Right forelimb (tissue), 1 donor: ENCODE results near the gene ABCG5.
A peak's percentile ranks its signal among the peaks of the same experiment; 100 is the strongest.

Source experiments
- DNase-seq: peaks from one replicate; pipeline ENCODE4 v3.0.0-alpha.2; 2018

The ABCG5 gene

DNA sequence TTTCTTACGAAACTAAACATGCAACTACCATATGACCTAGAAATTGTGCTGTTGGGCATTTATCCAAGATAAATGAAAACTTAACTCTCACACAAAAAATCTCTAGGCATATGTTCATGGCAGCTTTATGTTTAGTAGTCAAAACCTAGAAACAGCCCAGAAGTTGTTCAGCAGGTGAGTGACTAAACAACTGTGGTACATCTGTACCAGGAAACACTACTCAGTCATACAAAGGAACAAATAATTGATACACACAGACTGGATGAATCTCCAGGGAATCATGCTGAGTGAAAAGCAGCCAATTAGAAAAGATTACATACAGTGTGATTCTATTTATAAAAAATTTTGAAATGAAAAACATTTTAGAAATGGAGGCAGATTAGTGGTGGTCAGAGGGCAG is 35.5 kb downstream of the ABCG5 start:
- DNase-seq, result no peak

DNA sequence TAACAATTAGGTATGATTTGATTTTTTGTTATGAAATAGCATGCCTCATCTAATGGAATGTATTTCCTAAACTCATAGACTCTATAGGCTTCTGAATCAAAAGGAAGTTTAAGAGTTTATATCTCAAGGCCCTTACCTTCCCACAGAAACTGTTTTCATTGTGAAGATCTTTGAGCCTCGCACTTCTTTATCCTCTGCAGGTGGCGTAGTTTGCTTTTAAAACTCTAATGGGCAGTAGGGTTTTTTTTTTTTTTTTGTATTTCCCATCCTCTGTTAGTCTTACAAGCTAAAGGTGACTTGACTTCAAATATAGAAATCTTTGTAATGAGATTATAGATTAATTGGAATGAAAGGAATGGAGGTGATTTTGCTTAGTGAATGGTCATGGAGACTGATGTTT is 36.5 kb downstream of the ABCG5 start:
- DNase-seq, result no peak

DNA sequence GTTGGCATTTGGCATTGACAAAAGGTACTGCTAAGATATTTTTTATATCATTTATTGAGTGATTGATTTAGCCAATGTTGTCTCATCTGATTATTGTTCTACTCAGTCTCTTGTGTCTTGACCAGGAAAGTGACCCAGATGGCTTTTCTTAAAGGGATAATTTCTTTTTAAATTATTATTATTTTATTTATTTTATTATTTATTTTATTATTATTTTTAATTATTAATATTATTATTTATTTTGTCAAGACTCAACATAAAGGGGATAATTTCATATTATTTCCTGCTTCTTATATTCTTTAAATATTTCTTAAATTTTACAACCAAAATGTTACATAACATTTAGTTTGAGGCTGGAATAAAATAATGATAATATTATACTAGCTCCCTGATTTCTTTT is 37.7 kb downstream of the ABCG5 start:
- no peak for DNase-seq

DNA sequence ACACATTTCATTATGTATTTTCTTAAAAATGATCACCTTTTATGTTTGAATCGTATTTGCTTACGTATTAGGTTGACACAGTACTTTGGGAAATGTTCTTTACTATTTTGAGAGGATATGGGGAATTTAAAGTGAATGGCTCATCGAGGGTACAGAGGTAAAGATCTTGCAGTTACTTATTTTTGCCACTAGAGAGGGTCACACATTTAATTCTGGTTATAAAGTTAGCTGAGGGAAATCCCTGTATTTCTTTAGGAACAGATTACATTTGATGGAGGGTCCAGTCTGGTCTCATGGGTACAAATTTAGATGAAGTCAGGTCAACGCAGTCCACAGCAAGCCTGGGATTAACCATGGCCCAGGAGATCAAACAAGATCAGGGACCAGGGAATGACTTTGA is 40.3 kb downstream of the ABCG5 start:
- DNase-seq, result no peak

DNA sequence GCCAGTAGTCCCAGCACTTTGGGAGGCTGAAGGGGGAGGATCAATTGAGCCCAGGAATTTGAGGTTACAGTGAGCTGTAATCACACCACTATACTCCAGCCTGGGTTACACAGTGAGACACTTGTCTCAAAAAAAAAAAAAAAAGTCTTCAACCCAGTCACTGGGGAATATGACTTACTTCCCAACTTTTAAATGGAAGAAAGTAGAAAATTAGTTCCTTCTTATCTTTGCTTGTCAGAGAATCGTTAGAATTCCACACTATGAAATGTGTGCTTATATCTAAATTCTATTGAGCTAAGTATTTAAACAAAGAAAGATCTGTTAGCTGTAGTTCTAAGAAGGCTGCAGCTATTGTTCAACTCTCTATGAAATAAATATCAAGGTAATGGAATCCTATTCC is 42.4 kb downstream of the ABCG5 start:
- no peak for DNase-seq

DNA sequence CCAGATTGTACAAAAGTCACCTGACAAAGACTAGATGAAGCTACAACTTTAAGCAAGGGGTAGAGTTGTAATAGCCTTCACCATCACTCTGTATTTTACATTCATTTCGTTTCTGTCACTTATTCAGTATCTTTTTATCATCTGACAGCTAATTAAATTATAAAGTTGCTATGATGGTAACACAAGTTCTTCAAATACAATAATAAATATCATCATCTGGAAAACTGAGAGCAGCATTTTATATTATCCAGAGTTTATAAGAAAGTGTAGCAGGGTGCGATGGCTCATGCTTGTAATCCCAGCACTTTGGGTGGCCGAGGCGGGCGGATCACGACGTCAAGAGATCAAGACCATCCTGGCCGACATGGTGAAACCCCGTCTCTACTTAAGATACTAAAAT is 43.7 kb downstream of the ABCG5 start:
- no peak for DNase-seq

DNA sequence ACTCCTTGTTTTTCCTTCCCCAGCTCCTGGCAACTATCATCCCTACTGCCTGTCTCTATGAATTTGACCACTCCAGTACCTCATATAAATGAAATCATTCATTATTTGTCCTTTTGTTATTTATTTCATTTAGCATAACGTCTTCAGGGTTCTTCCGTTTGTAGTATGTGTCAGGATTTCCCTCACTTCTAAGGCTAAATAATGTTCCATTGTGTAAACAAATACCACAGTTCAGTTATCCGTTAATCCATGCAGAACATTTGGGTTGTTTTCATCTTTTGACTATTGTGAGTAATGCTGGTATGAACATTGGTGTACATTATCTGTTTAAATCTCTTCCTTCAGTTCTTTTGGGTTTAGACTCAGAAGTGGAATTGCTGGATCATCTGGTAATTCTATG is 46.0 kb downstream of the ABCG5 start:
- no peak for DNase-seq

DNA sequence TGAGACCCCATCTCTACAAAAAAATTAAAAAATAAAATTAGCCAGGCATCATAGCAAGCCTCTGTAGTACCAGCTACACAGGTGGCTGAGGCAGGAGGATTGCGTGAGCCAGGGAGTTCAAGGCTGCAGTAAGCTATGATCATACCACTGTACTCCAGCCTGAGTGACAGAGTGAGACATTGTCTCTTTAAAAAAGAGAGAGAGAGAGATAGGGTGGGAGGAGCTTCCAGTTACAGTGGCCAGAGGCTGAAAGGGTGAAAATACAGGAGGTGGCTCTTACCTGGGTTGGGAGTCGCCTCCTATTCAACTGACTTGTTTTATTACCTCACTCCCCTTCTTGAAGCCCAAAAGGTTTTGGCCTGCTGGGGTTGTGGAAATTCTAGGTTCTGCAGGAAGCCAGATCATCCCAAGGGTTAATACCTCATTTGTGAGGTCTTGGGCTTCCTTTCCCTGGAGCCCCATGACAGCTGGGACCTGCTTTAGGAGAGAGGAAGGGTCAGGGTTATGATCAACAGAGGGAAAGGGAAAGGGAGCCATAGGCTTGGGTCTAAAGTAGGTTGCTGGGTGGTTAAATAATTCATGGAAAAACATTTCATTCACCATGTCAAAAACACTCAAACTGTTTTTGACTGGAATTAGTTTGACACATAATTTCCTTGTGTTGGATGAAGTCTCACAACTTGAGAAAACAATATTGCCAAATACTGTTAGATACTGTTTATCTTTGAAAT is 47.4 kb downstream of the ABCG5 start:
- no peak for DNase-seq

DNA sequence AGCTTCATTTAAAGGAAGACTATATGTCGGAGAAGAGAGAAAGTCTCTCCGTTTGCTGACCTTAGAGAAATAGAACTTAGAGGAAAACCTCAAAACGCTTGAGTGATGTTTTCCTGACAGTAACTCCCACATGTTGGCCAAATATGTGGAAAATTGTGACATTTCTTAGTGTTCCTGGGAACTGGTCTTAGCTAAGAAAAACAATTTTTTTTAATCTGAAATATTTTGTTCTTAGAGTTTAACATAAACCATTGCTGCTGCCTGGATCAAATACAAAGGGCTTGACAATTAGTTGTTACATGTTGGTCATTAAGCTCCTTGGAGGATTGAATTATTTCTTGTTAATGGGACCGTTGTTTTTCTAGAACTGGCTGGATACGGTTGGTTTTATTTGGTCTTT is 48.5 kb downstream of the ABCG5 start:
- DNase-seq, result no peak

DNA sequence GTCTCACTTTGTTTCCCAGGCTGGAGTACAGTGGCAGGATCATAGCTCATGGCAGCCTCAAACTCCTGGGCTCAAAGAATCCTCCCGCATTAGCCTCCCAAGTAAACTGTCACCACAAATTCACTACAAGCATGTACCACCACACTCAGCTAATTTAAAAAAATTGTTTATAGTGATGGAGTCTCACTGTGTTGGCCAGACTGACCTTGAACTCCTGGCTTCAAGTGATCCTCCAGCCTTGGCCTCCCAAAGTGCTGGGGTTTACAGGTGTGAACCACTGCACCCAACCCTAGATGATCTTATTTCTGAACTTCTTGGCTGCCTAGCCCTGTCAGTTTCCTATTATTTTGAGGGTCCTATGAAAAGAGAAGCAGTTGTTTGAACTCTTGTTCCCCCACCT is 50.0 kb downstream of the ABCG5 start:
- no peak for DNase-seq

DNA sequence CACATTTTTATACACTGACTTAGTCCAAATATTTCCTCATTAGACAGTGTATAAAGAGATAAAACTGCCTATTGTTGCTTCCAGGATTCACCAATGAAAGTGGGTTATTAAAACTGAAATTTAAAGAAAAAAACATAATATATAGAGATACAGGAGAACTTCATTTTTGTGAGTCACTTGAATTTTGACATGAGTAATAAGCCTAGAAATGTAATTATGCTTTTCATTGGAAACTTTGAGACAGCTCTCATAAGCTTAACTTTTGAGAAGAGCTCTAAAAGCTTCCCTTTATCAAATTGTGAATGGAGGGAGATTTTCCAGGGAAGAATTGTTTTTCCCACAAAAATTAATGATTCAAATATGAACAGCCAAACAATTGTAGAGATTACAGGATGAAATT is 50.7 kb downstream of the ABCG5 start:
- no peak for DNase-seq

DNA sequence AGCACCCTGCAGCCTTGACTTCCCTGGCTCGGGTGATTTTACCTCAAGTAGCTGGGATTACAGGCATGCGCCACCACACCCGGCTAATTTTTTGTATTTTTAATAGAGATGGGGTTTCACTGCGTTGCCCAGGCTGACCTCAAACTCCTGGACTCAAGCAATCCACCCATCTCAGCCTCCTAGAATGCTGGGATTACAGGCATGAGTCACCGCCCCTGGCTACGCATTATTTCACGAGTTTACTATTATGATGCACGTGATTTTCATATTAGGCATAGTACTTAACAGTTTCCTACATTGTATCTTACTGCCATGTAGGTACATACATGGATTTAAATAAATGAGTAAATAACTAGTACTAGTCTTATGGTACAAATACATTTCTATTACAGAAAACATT is 60.4 kb downstream of the ABCG5 start:
- DNase-seq, result no peak

DNA sequence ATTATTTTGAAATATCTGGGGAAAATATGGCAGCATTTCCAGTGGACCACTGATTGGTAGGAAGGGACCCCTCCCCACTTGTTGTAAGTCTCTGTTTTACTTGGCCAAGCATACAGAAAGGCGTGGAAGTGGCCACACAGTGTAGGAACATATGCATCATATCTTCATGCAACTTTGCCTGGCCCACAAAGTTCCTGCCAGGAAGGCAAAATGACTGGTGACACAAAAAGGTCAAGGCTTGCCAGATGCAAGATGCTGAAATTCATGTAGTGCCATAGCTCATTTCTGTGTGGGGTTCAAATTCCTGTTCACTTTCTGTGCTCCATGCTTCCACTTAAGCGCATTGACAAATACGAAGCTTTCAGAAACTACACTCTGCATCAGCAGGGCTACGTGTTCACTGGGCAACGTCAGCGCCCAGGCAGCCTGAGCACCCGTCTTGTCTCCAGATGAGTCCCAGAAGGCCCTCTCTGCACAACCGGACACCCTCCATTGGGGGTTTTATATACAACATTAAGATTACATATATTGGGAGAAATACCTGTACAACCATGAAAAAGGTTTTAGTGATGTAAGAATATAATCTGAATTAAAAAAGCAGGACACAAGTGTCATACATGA is 61.2 kb downstream of the ABCG5 start:
- no peak for DNase-seq

DNA sequence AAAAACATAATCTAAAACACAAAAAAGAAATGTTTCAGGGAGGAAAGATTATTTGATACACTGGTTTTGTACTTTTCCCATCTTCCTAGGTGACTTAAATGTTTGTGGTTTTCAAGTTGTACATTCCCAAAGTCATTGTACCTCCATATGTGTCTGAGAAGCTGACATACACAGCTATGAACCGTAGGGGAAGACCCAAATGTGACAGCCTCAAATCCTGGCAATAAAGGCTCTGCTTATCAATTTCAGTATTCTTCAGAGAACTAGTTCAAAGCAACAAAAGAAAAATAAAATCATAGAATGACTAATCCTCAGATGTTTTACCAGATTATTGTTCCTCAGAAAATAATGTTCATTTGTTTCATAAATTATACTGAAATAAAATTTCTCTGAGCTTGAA is 62.3 kb downstream of the ABCG5 start:
- DNase-seq, result no peak

DNA sequence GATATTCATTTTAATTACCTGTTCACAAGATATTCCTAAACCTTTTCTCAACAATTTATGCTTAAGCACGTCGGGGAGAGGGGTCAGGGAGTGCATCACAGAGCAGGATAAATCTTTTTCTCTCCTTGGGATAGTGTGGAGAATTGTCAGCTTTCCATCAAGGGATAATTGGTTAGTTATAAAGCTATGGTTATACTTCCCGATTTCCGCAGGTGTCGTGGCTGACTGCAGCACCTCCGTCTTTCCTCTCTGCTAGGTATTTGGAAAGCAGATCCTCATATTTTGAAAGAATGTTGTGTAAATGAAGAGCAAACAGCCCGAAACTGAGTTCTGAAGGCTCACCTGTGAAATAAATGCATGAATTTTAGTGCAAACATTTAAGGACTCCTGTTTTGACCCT is 64.0 kb downstream of the ABCG5 start:
- no peak for DNase-seq

DNA sequence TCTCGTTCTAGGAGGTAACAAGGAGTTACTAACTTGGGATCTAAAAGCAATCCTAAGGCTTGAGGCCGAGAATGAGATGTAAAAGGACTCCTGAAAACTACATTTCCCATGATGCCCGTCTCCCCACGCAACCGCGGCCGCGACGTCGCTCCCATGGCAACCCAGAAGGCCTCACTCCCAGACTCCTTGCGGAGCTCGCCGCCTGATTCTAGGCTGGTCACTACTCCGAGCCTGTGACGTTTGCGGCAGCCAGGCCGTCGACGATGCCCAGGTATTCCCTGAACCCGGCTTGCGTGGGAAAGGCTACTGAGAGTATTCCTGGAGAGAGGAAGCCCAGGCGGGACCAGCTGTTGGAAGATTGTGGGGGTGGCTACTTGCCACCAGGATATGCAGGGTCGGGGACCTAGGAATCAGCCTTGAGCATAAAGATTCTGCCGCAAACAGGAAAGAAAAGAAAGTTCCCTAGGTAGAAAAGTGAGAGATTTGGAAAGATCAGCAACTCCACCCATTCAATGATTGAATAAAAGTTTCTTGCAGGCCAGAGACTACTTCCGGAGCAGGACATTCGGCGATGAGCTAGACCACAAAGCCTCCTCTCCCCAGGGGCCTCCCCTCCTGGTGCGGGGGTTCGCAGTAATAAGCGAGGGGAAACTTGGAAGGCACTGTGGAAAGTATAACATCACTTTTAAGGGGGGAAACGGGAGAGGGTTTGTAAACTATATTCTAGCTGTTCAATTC is 64.6 kb downstream of the ABCG5 start, which contains the start of gene DYNC2LI1:
Gene DYNC2LI1, plus strand, starts transcription at position 164 of the 738 bp plus-strand sequence. Its CDS starts 100 bp downstream, at position 264.
- peak; percentile 93 for DNase-seq

DNA sequence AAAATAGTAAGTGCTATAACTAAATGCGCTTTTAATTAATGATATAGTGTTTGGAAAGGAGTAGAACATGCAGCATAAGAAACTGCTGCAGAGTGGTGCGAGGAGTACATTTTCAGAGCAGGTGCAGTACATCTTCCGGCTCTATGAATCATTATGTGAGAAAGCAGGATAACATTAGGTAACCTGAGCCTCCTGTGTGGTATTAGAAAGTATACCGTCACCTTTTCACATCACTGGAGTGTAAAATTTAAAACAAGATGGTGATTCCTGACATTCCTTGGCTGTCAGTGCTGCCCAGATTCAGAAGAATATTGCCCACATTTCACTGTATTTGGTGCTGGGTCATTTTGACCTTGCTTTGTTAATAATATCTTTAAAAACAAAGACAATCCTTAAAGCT is 72.6 kb downstream of the ABCG5 start:
- DNase-seq, result no peak

DNA sequence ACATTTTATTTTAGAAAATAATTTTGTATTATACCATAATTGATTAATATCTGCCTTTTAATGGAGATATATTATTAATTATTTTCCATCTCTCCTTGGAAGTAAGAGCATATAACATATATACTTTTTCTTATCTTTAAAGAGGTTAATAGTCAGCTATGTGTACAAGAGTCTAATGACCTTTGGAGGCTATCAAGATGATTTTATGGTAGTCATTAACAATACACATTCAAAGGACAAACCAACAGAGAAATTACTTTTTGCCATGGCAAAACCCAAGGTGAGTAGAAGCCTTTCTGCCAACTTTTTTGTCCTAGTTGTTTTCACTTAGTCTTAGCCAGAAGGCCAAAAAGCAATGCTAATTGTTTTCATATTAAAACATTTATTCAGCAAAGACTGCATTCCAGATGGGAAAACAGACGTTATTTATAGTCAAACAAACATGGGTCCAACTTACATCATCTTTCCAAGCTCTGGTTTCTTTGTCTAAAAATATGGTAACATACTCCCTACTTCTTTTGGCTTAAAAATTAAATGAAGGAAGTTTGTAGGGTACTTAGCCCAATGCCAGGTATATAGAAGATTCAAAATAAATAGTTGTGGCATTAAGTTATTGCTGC is 74.4 kb downstream of the ABCG5 start:
- DNase-seq, result no peak

DNA sequence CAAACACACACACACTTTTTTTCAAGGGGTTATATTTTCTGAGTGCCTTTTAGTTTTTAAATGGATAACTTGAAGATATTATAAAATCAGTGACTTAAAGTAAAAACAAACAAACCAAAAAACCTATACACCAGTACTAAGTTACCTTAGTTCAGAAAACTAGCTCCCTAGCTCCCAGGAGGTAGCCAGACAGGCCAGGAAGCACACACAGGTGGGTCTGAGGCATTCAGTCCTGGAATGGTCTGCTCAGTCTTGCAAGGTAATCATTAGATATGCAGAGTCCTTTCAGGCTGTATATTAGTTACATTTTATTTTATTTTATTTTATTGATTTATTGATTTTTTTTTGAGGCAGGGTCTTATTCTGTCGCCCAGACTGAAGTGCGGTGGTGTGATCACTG is 75.5 kb downstream of the ABCG5 start:
- DNase-seq, result no peak
